IMR-90 (cell line): ENCODE results near the gene CYP24A1. TPM values are rescaled to one million over a fixed set of nuclear protein-coding genes. Genes with fewer than 3 reads are reported as not detected.
A peak's percentile ranks its signal among the peaks of the same experiment; 100 is the strongest.

ENCODE experiments used
- ATAC-seq: fragments of 200-7000 bp; cut with Tn5 transposase; 2 replicates; pipeline ENCODE4 v1.9.1; 2020; ENCODE audit warnings: low read depth, mild to moderate bottlenecking, moderate library complexity
- BruUV-seq: library from RNA; stranded (reverse); fragments of 400-500 nt; replicated peaks from 2 replicates; lab custom pipeline; 2021; lab: Mats Ljungman, UMichigan
- CTCF ChIA-PET: fragments of 300-600 bp; formaldehyde crosslinking; extraction: SDS; loops from one replicate; lab custom pipeline; 2021; ENCODE audit warnings: antibody characterized with exemption; lab: Yijun Ruan, JAX
- POLR2A ChIA-PET: fragments of 300-600 bp; sonication (Branson Sonifier 250); formaldehyde crosslinking; loops from one replicate; lab custom pipeline; 2022; ENCODE audit warnings: antibody characterized with exemption; ENCODE audit not compliant: unreplicated experiment; lab: Charles Lee
- DNase-seq: peaks from one replicate; pipeline ENCODE4 v3.0.0; 2013
- H2AFZ ChIP-seq: replicated peaks from 2 replicates; pipeline ENCODE3; 2013; ENCODE audit warnings: low read length, mild to moderate bottlenecking; ENCODE audit not compliant: poor library complexity
- H2AK5ac ChIP-seq: 2 replicates; pipeline ENCODE4 v1.6.1; 2013; ENCODE audit warnings: low read depth, low read length, inconsistent platforms
- H2AK9ac ChIP-seq: replicated peaks from 2 replicates; pipeline ENCODE3; 2013; ENCODE audit warnings: mild to moderate bottlenecking, low read depth, low read length, moderate library complexity; ENCODE audit not compliant: poor library complexity
- H2BK120ac ChIP-seq: 2 replicates; pipeline ENCODE4 v1.6.1; 2013; ENCODE audit warnings: low read depth, low read length, inconsistent platforms
- H2BK15ac ChIP-seq: 3 replicates; pipeline ENCODE4 v1.6.1; 2013; ENCODE audit warnings: low read depth, low read length, inconsistent platforms
- H2BK20ac ChIP-seq: 2 replicates; pipeline ENCODE4 v1.6.1; 2013; ENCODE audit warnings: low read depth, mild to moderate bottlenecking, inconsistent platforms, low read length, moderate library complexity
- H2BK5ac ChIP-seq: 2 replicates; pipeline ENCODE4 v1.6.1; 2013; ENCODE audit warnings: mild to moderate bottlenecking, low read depth, low read length, inconsistent platforms; ENCODE audit not compliant: poor library complexity, severe bottlenecking
- H3K14ac ChIP-seq: replicated peaks from 2 replicates; pipeline ENCODE4 v1.6.1; 2013; ENCODE audit warnings: low read depth, low read length, inconsistent platforms
- H3K18ac ChIP-seq: 2 replicates; pipeline ENCODE4 v1.6.1; 2013; ENCODE audit warnings: low read depth, low read length, control low read depth
- H3K23ac ChIP-seq: 2 replicates; pipeline ENCODE4 v1.6.1; 2013; ENCODE audit warnings: low read depth, low read length, inconsistent platforms
- H3K27ac ChIP-seq: 2 replicates; pipeline ENCODE4 v1.5.1; 2013; ENCODE audit warnings: mild to moderate bottlenecking, control low read depth, low read length; ENCODE audit not compliant: insufficient read depth
- H3K27me3 ChIP-seq: 2 replicates; pipeline ENCODE4 v1.6.1; 2013; ENCODE audit warnings: low read length; ENCODE audit not compliant: control insufficient read depth, insufficient read depth
- H3K36me3 ChIP-seq: 2 replicates; pipeline ENCODE4 v1.6.1; 2013; ENCODE audit warnings: low read length, mixed read lengths; ENCODE audit not compliant: control insufficient read depth, insufficient read depth
- H3K4ac ChIP-seq: 2 replicates; pipeline ENCODE4 v1.6.1; 2013; ENCODE audit warnings: low read depth, low read length, inconsistent platforms
- H3K4me1 ChIP-seq: 2 replicates; pipeline ENCODE4 v1.6.1; 2013; ENCODE audit warnings: low read length, mixed read lengths; ENCODE audit not compliant: control insufficient read depth, insufficient read depth
- H3K4me2 ChIP-seq: 2 replicates; pipeline ENCODE4 v1.6.1; 2013; ENCODE audit warnings: low read depth, mild to moderate bottlenecking, control low read depth, low read length, moderate library complexity
- H3K4me3 ChIP-seq: 2 replicates; pipeline ENCODE4 v1.5.1; 2013; ENCODE audit warnings: low read depth, mild to moderate bottlenecking, control low read depth, low read length, moderate library complexity; ENCODE audit not compliant: insufficient read depth
- H3K56ac ChIP-seq: 2 replicates; pipeline ENCODE4 v1.6.1; 2013; ENCODE audit warnings: low read length, inconsistent platforms; ENCODE audit not compliant: insufficient read depth; ENCODE audit errors: extremely low read depth
- H3K79me1 ChIP-seq, 2 experiments: 2 replicates each; pipeline ENCODE4 v1.6.1; 2013; ENCODE audit warnings: low read length in 2 of 2, inconsistent platforms in 1 of 2, low read depth in 1 of 2
- H3K9ac ChIP-seq: 2 replicates; pipeline ENCODE4 v1.6.1; 2013; ENCODE audit warnings: low read depth, low read length, control low read depth
- H3K9me1 ChIP-seq: 2 replicates; pipeline ENCODE4 v1.6.1; 2013; ENCODE audit warnings: low read length, inconsistent platforms; ENCODE audit not compliant: insufficient read depth
- H3K9me3 ChIP-seq: 2 replicates; pipeline ENCODE4 v1.6.1; 2013; ENCODE audit warnings: low read length; ENCODE audit not compliant: control insufficient read depth, insufficient read depth
- H4K20me1 ChIP-seq: 2 replicates; pipeline ENCODE4 v1.6.1; 2013; ENCODE audit warnings: low read length, inconsistent platforms; ENCODE audit not compliant: insufficient read depth
- H4K5ac ChIP-seq: 2 replicates; pipeline ENCODE4 v1.6.1; 2013; ENCODE audit warnings: mild to moderate bottlenecking, low read depth, low read length, control low read depth
- H4K8ac ChIP-seq, 2 experiments: 2 replicates each; pipeline ENCODE4 v1.6.1; 2013; ENCODE audit warnings: low read depth in 2 of 2, low read length in 2 of 2, control low read depth in 1 of 2, inconsistent platforms in 1 of 2
- H4K91ac ChIP-seq: 2 replicates; pipeline ENCODE4 v1.6.1; 2013; ENCODE audit warnings: low read depth, low read length, inconsistent platforms; ENCODE audit not compliant: insufficient read depth
- BHLHE40 ChIP-seq: fragments of 150-350 bp; IDR thresholded peaks from 2 replicates; pipeline ENCODE4 v1.6.1; 2016; ENCODE audit warnings: mild to moderate bottlenecking, low read depth, low read length
- CEBPB ChIP-seq: IDR thresholded peaks from 2 replicates; pipeline ENCODE4 v1.6.1; 2012; ENCODE audit warnings: low read depth, low read length, improper control_type of control experiment
- CHD1 ChIP-seq: IDR thresholded peaks from 2 replicates; pipeline ENCODE4 v1.6.1; 2012; ENCODE audit warnings: low read depth, low read length, improper control_type of control experiment
- FOS ChIP-seq: fragments of 150-350 bp; IDR thresholded peaks from 2 replicates; pipeline ENCODE4 v1.6.1; 2016; ENCODE audit warnings: low read depth, low read length
- MAFK ChIP-seq: IDR thresholded peaks from 2 replicates; pipeline ENCODE4 v1.6.1; 2012; ENCODE audit warnings: low read depth, low read length, improper control_type of control experiment
- MAZ ChIP-seq: IDR thresholded peaks from 2 replicates; pipeline ENCODE4 v1.6.1; 2012; ENCODE audit warnings: low read depth, mild to moderate bottlenecking, low read length, improper control_type of control experiment, moderate library complexity, borderline replicate concordance
- MXI1 ChIP-seq: IDR thresholded peaks from 2 replicates; pipeline ENCODE4 v1.6.1; 2012; ENCODE audit warnings: low read depth, mild to moderate bottlenecking, low read length, moderate library complexity, borderline replicate concordance
- NFE2L2 ChIP-seq: fragments of 150-350 bp; IDR thresholded peaks from 2 replicates; pipeline ENCODE4 v1.6.1; 2016; ENCODE audit warnings: low read depth, mild to moderate bottlenecking, low read length
- POLR2A ChIP-seq: IDR thresholded peaks from 2 replicates; pipeline ENCODE4 v1.6.1; 2012; ENCODE audit warnings: mild to moderate bottlenecking, low read depth, low read length
- RCOR1 ChIP-seq: IDR thresholded peaks from 2 replicates; pipeline ENCODE4 v1.6.1; 2012; ENCODE audit warnings: mild to moderate bottlenecking, low read length, improper control_type of control experiment; ENCODE audit not compliant: insufficient replicate concordance
- RFX5 ChIP-seq: IDR thresholded peaks from 2 replicates; pipeline ENCODE4 v1.8.0; 2012; ENCODE audit warnings: low read depth, mild to moderate bottlenecking, low read length, moderate library complexity
- SMC3 ChIP-seq: fragments of 150-350 bp; IDR thresholded peaks from 2 replicates; pipeline ENCODE4 v1.6.1; 2016; ENCODE audit warnings: low read depth, mild to moderate bottlenecking, antibody characterized with exemption, low read length, moderate library complexity
- WGBS, 2 experiments: methylation state at CpG; one replicate each; pipeline versions ENCODE4 v1.1.5 to v1.1.7; 2013; ENCODE audit warnings: missing lambda C conversion rate in 2 of 2; ENCODE audit not compliant: insufficient read length in 1 of 2; ENCODE audit errors: extremely low coverage in 2 of 2; 5-methylcytosine and 5-hydroxymethylcytosine counted together
- dilution Hi-C: fragments of 300-500 bp; cut with HindIII; formaldehyde crosslinking; loops from one replicate; pipeline ENCODE4 v1.14.3; 2018; ENCODE audit warnings: low sequenced_read_pairs; ENCODE audit not compliant: unreplicated experiment
- in situ Hi-C: fragments of 300-500 bp; cut with MboI; formaldehyde crosslinking; loops from 3 replicates; pipeline ENCODE4 v1.14.3; 2019; ENCODE audit warnings: low sequenced_read_pairs, inconsistent platforms, mixed read lengths
- intact Hi-C: fragments of 100-400 bp; cut with micrococcal nuclease; formaldehyde crosslinking; loops from 2 replicates; pipeline ENCODE4 v1.10.0; 2022
- polyA plus RNA-seq, 3 experiments: library from polyadenylated mRNA; depleted of rRNA; stranded (reverse); fragments of >200 nt; gene quantifications; 2 replicates each; pipeline ENCODE4 v1.2.3, GENCODE V29; 2012; ENCODE audit warnings: low replicate concordance in 1 of 3
- total RNA-seq: library from RNA; depleted of rRNA; stranded (reverse); fragments of >200 nt; gene quantifications from 2 replicates; pipeline ENCODE4 v1.2.3, GENCODE V29; 2012
- TF ChIP-seq, protein P1 (sequence below): fragments of 150-350 bp; IDR thresholded peaks from 2 replicates; pipeline ENCODE4 v1.6.1; 2017; ENCODE audit warnings: mild to moderate bottlenecking, antibody characterized with exemption, low read length, low read depth
- TF ChIP-seq, protein P2 (sequence below): fragments of 150-350 bp; IDR thresholded peaks from 2 replicates; pipeline ENCODE4 v1.6.1; 2016; ENCODE audit warnings: low read depth, mild to moderate bottlenecking, low read length, moderate library complexity, borderline replicate concordance
- TF ChIP-seq, protein P3 (sequence below): conservative IDR thresholded peaks from 2 replicates; pipeline ENCODE4 v1.5.1; 2012; ENCODE audit warnings: mild to moderate bottlenecking, low read depth, low read length, improper control_type of control experiment

The CYP24A1 gene
- total and polyA plus RNA-seq, 2 of the 4 experiments (the other 2 are of a cell fraction): not detected

DNA sequence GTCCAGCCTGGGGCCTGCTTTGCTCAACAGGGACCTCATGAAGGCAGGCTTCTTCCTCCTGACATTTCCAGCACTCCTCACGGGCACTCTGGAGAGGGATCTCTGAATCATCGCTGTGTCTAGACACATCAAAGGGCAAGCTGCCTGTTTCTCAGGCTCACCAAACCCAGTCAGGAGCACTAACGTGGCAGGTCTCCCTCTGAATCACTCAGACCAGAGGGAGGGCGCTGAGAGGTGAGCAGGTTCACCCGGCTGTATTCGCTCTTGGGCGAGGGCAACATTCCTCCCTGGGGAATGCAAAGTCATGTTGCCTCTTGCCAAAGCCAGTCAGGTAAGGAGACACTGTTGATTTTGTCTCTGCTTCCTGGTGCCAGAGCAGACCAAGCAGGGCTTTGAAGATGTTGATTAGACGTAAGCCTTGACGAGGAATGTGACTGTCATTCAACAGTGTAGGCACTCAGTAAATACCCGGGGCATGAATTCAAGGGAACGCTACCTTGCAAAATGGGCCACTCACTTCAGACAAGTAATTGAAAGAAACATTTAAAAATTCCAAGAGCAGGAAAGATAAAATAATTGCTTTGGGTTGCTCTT, 50.1 kb downstream of the CYP24A1 start:
- Histone ChIP-seq H3K9ac (no peak overlapping the region), H2AK5ac (peak overlapping the region; percentile 41; the same call in 1 of the 2 replicates), H2BK120ac (peak overlapping the region; percentile 21), H3K27me3 (no peaks in the 10 kb centered on the region), H4K91ac (no peak overlapping the region), H2BK5ac (peak overlapping the region; percentile 57), H3K79me1 (no peaks in the 10 kb centered on the region), H2BK20ac (peak overlapping the region; percentile 55; the same call in 1 of the 2 replicates), H2AK9ac (no peak overlapping the region), H3K4ac (peak overlapping the region; percentile 39), H4K8ac (peak overlapping the region in 1 of 2 experiments; percentile 12; a peak in 1 of 4 replicates), H4K5ac (peak overlapping the region; percentile 1; the same call in 1 of the 2 replicates), H2BK15ac (peak overlapping the region; percentile 23; the same call in 2 of the 3 replicates), H3K9me1 (peaks cover 10% of the 10 kb centered on the region), H2AFZ (peak overlapping the region; percentile 71), H3K4me2 (no peak overlapping the region; the same call in 1 of the 2 replicates), H3K14ac (peak overlapping the region; percentile 7; the same call in 1 of the 2 replicates), H3K4me1 (peaks cover 10% of the 10 kb centered on the region), H3K9me3 (no peaks in the 10 kb centered on the region), H4K20me1 (no peaks in the 10 kb centered on the region), H3K23ac (no peak overlapping the region), H3K4me3 (no peak overlapping the region), H3K18ac (no peak overlapping the region), H3K56ac (no peak overlapping the region), H3K27ac (peak overlapping the region; percentile 1), H3K36me3 (no peaks in the 10 kb centered on the region)
- 19% methylated on average over 2 of the region's 11 CpGs; no CpG with 5 or more reads in 1 of the 2 experiments for WGBS, 2 experiments
- ChIA-PET POLR2A (no interaction called here), CTCF (interaction anchor here (1.1 kb wide), 1 partner anchor 84 kb away, joined by 4 read pairs; the partner anchor contains the start of gene PFDN4)
- in situ Hi-C loops (no loop called here), intact Hi-C loops (no loop called here), dilution Hi-C loops (no loop called here)
- no TSS peak for BruUV-seq
- ATAC-seq (peak; percentile 87), DNase-seq (peak; percentile 93)
- TF ChIP-seq SMC3 (no peak), MAFK (no peak), RFX5 (no peak), POLR2A (no peak), CEBPB (peak; percentile 37; the same call in 1 of the 2 replicates), MAZ (no peak), BHLHE40 (peak; percentile 89), NFE2L2 (peak; percentile 67), FOS (peak; percentile 85), RCOR1 (no peak), MXI1 (no peak), CHD1 (no peak)
- TF ChIP-seq, protein P1, sequence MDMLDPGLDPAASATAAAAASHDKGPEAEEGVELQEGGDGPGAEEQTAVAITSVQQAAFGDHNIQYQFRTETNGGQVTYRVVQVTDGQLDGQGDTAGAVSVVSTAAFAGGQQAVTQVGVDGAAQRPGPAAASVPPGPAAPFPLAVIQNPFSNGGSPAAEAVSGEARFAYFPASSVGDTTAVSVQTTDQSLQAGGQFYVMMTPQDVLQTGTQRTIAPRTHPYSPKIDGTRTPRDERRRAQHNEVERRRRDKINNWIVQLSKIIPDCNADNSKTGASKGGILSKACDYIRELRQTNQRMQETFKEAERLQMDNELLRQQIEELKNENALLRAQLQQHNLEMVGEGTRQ: 0 out of 2 replicates have a peak, but pooled peaks have one; percentile 3
- TF ChIP-seq, protein P2, sequence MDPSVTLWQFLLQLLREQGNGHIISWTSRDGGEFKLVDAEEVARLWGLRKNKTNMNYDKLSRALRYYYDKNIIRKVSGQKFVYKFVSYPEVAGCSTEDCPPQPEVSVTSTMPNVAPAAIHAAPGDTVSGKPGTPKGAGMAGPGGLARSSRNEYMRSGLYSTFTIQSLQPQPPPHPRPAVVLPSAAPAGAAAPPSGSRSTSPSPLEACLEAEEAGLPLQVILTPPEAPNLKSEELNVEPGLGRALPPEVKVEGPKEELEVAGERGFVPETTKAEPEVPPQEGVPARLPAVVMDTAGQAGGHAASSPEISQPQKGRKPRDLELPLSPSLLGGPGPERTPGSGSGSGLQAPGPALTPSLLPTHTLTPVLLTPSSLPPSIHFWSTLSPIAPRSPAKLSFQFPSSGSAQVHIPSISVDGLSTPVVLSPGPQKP: no peak
- TF ChIP-seq, protein P3, sequence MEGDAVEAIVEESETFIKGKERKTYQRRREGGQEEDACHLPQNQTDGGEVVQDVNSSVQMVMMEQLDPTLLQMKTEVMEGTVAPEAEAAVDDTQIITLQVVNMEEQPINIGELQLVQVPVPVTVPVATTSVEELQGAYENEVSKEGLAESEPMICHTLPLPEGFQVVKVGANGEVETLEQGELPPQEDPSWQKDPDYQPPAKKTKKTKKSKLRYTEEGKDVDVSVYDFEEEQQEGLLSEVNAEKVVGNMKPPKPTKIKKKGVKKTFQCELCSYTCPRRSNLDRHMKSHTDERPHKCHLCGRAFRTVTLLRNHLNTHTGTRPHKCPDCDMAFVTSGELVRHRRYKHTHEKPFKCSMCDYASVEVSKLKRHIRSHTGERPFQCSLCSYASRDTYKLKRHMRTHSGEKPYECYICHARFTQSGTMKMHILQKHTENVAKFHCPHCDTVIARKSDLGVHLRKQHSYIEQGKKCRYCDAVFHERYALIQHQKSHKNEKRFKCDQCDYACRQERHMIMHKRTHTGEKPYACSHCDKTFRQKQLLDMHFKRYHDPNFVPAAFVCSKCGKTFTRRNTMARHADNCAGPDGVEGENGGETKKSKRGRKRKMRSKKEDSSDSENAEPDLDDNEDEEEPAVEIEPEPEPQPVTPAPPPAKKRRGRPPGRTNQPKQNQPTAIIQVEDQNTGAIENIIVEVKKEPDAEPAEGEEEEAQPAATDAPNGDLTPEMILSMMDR: no peak
